ENCODE data around the gene SYNRG. TPM values are rescaled to one million over a fixed set of nuclear protein-coding genes. Genes with fewer than 3 reads are reported as not detected.
A peak's percentile ranks its signal among the peaks of the same experiment; 100 is the strongest.

SYNRG gene
- polyA plus RNA-seq, 1 of the 3 experiments (the other 2 are of a cell fraction): 8.9 TPM

DNA sequence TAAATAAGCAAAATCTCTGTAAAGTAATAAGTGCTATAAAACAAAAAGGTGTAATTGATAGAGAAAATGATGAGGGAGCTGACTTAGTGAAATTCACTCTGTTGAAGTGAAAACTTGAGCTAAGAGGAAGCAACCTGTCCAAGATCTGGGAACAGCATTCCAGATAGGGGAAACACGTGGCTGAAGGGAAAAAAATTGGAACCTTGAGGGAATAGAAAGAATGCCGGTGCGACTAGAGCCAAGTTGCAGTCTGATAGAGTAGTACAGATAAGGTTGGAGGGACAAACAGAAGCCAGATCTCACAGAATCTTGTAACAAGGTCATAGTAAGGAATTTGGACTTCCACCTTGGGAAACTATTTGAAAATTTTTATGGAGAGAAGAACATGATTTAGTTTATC lies 34.7 kb upstream of the SYNRG start:
- Histone ChIP-seq H3K4me3 (ENCODE audit: low read depth in 2 of 2, low read length in 1 of 2) (peak overlapping the region; percentile 77 to 80), H3K36me3 (replicated peaks in 1 of 2; ENCODE audit: control insufficient read depth in 1 of 2, insufficient read depth in 2 of 2, low read length in 1 of 2) (peaks cover 7 to 16% of the 10 kb centered on the region in 2 experiments), H3K79me2 (ENCODE audit: insufficient read depth) (peaks cover 44% of the 10 kb centered on the region), H4K20me1 (ENCODE audit: insufficient read depth) (no peaks in the 10 kb centered on the region), H3K9me2 (no peaks in the 10 kb centered on the region), H3K4me1 (ENCODE audit: control insufficient read depth in 1 of 2, insufficient read depth in 2 of 2, low read depth in 1 of 2, low read length in 1 of 2) (peaks cover 0 to 5% of the 10 kb centered on the region in 2 experiments; a peak in 3 of 4 replicates), H3K27ac (ENCODE audit: low read depth in 2 of 2, low read length in 1 of 2) (peak overlapping the region in 1 of 2 experiments; percentile 75; a peak in 1 of 4 replicates), H3K9ac (peak overlapping the region; percentile 92; the same call in 1 of the 2 replicates), H2AFZ (ENCODE audit: low read depth) (peak overlapping the region; percentile 98), H3F3A (replicated peaks; ENCODE audit: insufficient read depth) (peaks cover 5% of the 10 kb centered on the region), H3K4me2 (peak overlapping the region; percentile 75), H3K27me3 (ENCODE audit: insufficient read depth) (no peaks in the 10 kb centered on the region), H3K9me3 (no peaks in the 10 kb centered on the region)
- TF ChIP-seq ELF1 (IDR thresholded peaks at IDR 0.05) (no peak), NRF1 (IDR thresholded peaks at IDR 0.05; ENCODE audit: low read depth, low read length) (no peak), EP300 (IDR thresholded peaks at IDR 0.05; ENCODE audit: borderline replicate concordance in 1 of 2, low read depth in 1 of 2, low read length in 1 of 2) (no peak), JUND (IDR thresholded peaks at IDR 0.05) (no peak), MXI1 (IDR thresholded peaks at IDR 0.05; ENCODE audit: low read depth, low read length) (peak; percentile 28; the same call in 1 of the 2 replicates), RXRA (IDR thresholded peaks at IDR 0.05; ENCODE audit: borderline replicate concordance, low read depth) (no peak), RCOR1 (IDR thresholded peaks at IDR 0.05; ENCODE audit: low read length) (no peak), RAD21 (IDR thresholded peaks at IDR 0.05; ENCODE audit: low read length) (no peak)
- TF ChIP-seq, protein P1, sequence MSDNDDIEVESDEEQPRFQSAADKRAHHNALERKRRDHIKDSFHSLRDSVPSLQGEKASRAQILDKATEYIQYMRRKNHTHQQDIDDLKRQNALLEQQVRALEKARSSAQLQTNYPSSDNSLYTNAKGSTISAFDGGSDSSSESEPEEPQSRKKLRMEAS (IDR thresholded peaks at IDR 0.05; ENCODE audit: low read depth): peak; percentile 47; the same call in 1 of the 2 replicates
- TF ChIP-seq, protein P2, sequence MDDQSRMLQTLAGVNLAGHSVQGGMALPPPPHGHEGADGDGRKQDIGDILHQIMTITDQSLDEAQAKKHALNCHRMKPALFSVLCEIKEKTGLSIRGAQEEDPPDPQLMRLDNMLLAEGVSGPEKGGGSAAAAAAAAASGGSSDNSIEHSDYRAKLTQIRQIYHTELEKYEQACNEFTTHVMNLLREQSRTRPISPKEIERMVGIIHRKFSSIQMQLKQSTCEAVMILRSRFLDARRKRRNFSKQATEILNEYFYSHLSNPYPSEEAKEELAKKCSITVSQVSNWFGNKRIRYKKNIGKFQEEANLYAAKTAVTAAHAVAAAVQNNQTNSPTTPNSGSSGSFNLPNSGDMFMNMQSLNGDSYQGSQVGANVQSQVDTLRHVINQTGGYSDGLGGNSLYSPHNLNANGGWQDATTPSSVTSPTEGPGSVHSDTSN (IDR thresholded peaks at IDR 0.05): no peak
- TF ChIP-seq, protein P3, sequence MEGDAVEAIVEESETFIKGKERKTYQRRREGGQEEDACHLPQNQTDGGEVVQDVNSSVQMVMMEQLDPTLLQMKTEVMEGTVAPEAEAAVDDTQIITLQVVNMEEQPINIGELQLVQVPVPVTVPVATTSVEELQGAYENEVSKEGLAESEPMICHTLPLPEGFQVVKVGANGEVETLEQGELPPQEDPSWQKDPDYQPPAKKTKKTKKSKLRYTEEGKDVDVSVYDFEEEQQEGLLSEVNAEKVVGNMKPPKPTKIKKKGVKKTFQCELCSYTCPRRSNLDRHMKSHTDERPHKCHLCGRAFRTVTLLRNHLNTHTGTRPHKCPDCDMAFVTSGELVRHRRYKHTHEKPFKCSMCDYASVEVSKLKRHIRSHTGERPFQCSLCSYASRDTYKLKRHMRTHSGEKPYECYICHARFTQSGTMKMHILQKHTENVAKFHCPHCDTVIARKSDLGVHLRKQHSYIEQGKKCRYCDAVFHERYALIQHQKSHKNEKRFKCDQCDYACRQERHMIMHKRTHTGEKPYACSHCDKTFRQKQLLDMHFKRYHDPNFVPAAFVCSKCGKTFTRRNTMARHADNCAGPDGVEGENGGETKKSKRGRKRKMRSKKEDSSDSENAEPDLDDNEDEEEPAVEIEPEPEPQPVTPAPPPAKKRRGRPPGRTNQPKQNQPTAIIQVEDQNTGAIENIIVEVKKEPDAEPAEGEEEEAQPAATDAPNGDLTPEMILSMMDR (IDR thresholded peaks at IDR 0.05): no peak
- peak; percentile 4 for DNase-seq
- ChIA-PET POLR2A (interaction anchor here (1.9 kb wide), 1 partner anchor 35 kb away, joined by 6 read pairs; the partner anchor contains the start of gene SYNRG), CTCF (interaction anchor here (1.2 to 1.3 kb wide), 2 partner anchors 116 to 127 kb away, joined by 4 to 5 read pairs; no protein-coding TSS in a partner anchor)
- WGBS (ENCODE audit: low lambda C conversion rate): 12% methylated on average over 3 of the region's 3 CpGs

DNA sequence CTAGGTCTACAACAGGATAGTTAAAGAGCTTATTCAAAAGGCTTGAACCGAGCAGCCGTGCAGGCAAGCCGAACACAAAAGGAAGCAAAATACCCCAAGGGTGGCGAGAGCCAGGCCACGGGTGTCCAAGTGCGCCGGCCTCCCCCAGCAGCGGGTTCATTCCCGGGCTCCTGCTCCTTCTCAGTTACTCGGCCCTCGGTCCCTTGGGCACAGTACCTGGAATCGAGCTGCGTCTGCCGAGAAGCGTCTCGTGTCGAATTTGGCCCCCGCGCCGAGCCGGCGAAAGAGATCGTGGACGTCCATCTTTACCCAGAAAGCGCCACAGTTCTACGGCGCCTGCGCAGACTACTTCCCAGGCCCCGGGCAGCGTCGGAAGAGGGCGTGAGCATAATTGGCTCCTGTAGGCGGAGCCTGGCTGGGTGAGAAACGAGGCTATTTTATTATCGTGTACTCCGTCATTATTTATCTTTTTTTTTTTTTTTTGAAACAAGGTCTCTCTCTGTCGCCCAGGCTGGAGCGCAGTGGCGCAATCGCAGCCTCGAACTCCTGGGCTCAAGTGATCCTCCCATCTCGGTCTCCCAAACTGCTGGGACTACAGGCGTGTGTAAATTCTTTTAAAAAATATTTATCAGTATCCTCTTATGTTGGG lies 34.0 kb upstream of the SYNRG start, which contains the start of gene DDX52:
DDX52 (minus strand) TSS at position 329 of the 649 bp plus-strand sequence; CDS start at position 303, 26 bp downstream.
- Histone ChIP-seq H3K9me2 (no peaks in the 10 kb centered on the region), H3K36me3 (replicated peaks in 1 of 2; ENCODE audit: control insufficient read depth in 1 of 2, insufficient read depth in 2 of 2, low read length in 1 of 2) (peaks cover 8 to 22% of the 10 kb centered on the region in 2 experiments), H3K27ac (ENCODE audit: low read depth in 2 of 2, low read length in 1 of 2) (peak within 1 kb of the TSS; percentile 75 to 81), H3K9me3 (no peaks in the 10 kb centered on the region), H3K4me1 (ENCODE audit: control insufficient read depth in 1 of 2, insufficient read depth in 2 of 2, low read depth in 1 of 2, low read length in 1 of 2) (peaks cover 0 to 5% of the 10 kb centered on the region in 2 experiments; a peak in 3 of 4 replicates), H4K20me1 (ENCODE audit: insufficient read depth) (no peaks in the 10 kb centered on the region), H3K79me2 (ENCODE audit: insufficient read depth) (peaks cover 50% of the 10 kb centered on the region), H3K4me3 (ENCODE audit: low read depth in 2 of 2, low read length in 1 of 2) (peak within 1 kb of the TSS; percentile 77 to 80), H3K27me3 (ENCODE audit: insufficient read depth) (no peaks in the 10 kb centered on the region), H3K9ac (peak within 1 kb of the TSS; percentile 92), H3K4me2 (peak within 1 kb of the TSS; percentile 75), H2AFZ (ENCODE audit: low read depth) (peak within 1 kb of the TSS; percentile 98), H3F3A (replicated peaks; ENCODE audit: insufficient read depth) (peaks cover under 1% of the 10 kb centered on the region)
- POLR2A ChIA-PET: interaction anchor here (1.9 kb wide), 1 partner anchor 34 kb away, joined by 6 read pairs; the partner anchor contains the start of gene SYNRG
- WGBS (ENCODE audit: low lambda C conversion rate): under 1% methylated on average over 34 of the region's 43 CpGs
- DNase-seq: peak; percentile 88
- CTCF ChIA-PET: interaction anchor here (1.3 kb wide), 1 partner anchor 116 kb away, joined by 5 read pairs; no protein-coding TSS in a partner anchor
- TF ChIP-seq NRF1 (IDR thresholded peaks at IDR 0.05; ENCODE audit: low read depth, low read length): peak; percentile 69
- TF ChIP-seq EP300 (IDR thresholded peaks at IDR 0.05; ENCODE audit: borderline replicate concordance in 1 of 2, low read depth in 1 of 2, low read length in 1 of 2): no peak
- no peak for TF ChIP-seq TEAD4 (IDR thresholded peaks at IDR 0.05; ENCODE audit: borderline replicate concordance, insufficient read depth)
- TF ChIP-seq MXI1 (IDR thresholded peaks at IDR 0.05; ENCODE audit: low read depth, low read length): 0 out of 2 replicates have a peak, but pooled peaks have one; percentile 17
- no peak for TF ChIP-seq GATA2 (CRISPR knock-in tag; IDR thresholded peaks at IDR 0.05)
- TF ChIP-seq GABPA (IDR thresholded peaks at IDR 0.05; ENCODE audit: low read depth): no peak
- TF ChIP-seq, protein P4, sequence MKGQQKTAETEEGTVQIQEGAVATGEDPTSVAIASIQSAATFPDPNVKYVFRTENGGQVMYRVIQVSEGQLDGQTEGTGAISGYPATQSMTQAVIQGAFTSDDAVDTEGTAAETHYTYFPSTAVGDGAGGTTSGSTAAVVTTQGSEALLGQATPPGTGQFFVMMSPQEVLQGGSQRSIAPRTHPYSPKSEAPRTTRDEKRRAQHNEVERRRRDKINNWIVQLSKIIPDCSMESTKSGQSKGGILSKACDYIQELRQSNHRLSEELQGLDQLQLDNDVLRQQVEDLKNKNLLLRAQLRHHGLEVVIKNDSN (IDR thresholded peaks at IDR 0.05; ENCODE audit: borderline replicate concordance, low read depth): no peak
- TF ChIP-seq, protein P3 (IDR thresholded peaks at IDR 0.05): no peak
- peak; percentile 65 for TF ChIP-seq TAF1 (IDR thresholded peaks at IDR 0.05; ENCODE audit: borderline replicate concordance, low read depth, low read length)
- TF ChIP-seq, protein P5, sequence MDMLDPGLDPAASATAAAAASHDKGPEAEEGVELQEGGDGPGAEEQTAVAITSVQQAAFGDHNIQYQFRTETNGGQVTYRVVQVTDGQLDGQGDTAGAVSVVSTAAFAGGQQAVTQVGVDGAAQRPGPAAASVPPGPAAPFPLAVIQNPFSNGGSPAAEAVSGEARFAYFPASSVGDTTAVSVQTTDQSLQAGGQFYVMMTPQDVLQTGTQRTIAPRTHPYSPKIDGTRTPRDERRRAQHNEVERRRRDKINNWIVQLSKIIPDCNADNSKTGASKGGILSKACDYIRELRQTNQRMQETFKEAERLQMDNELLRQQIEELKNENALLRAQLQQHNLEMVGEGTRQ (IDR thresholded peaks at IDR 0.05; ENCODE audit: borderline replicate concordance, low read depth, low read length): no peak
- TF ChIP-seq RFX5 (IDR thresholded peaks at IDR 0.05; ENCODE audit: low read length): no peak
- TF ChIP-seq TCF12 (IDR thresholded peaks at IDR 0.05): no peak

All from SK-N-SH (cell line).